GM19395 (cell line): ENCODE measurements around the gene GSTM3.
A peak's percentile ranks its signal among the peaks of the same experiment; 100 is the strongest.
"Not testable (repeated sequence)": the region's sequence is repeated elsewhere in the genome, so short reads cannot be mapped to it uniquely, and the experiment has no call there.

ENCODE experiments used
- ATAC-seq: cut with Tn5 transposase; IDR thresholded peaks from one replicate; pipeline ENCODE4 v1.9.1; 2021; ENCODE audit warnings: mild to moderate bottlenecking, moderate library complexity; ENCODE audit not compliant: unreplicated experiment

GSTM3 gene

GRCh38 chr1:109732390-109732881 lies 8.4 kb downstream of the GSTM3 start:
- ATAC-seq = no peak

- ATAC-seq = no peak
Measured at GRCh38 chr1:109730666-109731065, 10.2 kb downstream of the GSTM3 start.

GRCh38 chr1:109728870-109729269 lies 12.0 kb downstream of the GSTM3 start:
- ATAC-seq = no peak

DNA sequence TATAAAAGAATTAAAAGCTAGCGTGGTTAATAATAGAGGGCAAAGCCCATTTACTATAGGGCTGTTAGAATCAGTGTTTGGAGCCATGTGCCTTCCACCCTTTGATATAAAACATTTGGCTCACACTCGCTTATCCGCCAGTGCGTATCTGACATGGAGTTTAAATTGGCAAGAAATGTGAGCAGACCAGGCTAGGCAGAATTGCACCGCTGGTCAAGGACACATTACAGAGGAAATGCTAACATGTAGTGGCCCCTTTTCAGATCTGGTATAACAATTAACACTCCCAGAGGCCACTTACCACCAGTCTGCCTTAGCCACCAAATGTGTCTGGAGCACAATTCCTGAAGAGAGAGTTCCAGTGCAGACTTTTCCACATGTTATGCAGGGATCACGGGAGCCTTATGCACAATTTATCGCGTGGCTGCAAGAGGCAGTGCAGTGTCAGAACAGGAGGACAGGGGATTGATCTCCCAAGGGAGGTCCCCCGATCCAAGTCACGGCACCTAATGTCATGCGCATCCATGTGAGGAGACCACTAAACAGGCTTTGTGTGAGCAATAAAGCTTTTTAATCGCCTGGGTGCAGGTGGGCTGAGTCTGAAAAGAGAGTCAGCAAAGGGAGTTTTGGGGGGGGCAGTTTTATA lies 14.0 kb downstream of the GSTM3 start:
- ATAC-seq = no peak

DNA sequence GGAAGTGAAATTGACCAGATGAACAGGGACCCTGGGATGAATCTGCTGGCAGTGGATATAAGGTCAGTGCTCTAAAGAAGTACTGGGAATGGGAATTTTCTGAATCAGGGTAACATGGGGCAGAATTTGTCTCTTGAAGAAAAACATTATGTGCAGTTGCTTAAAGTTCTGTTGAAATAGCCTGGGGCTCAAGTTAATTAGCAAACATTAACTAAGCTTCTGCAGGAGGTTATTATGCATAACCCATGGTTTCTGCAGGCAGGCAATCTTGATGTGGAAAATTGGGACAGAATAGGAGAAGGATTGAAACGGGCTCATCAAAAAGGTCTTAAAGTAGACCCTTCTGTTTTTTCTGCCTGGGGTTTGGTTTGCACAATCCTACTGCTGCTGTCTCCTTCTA lies 14.8 kb downstream of the GSTM3 start:
- ATAC-seq = no peak

GRCh38 chr1:109725510-109725909 lies 15.3 kb downstream of the GSTM3 start:
- no peak for ATAC-seq

DNA sequence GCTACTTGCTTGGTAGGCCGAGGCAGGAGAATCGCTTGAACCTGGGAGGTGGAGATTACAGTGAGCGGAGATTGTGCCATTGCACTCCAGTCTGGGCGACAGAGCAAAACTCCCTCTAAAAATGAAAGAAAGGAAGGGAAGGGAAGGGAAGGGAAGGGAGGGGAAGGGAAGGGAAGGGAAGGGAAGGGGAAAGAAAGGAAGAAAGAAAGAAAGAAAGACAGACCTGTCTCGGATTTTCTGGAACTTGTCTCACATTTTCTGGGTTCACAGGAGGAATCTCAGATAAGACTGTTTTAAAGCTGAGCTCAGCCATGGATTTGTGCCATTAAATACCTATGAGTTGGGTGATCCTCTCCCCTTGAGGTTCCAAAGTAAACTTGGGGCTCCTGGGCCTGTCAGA lies 15.9 kb downstream of the GSTM3 start:
- no peak for ATAC-seq

DNA sequence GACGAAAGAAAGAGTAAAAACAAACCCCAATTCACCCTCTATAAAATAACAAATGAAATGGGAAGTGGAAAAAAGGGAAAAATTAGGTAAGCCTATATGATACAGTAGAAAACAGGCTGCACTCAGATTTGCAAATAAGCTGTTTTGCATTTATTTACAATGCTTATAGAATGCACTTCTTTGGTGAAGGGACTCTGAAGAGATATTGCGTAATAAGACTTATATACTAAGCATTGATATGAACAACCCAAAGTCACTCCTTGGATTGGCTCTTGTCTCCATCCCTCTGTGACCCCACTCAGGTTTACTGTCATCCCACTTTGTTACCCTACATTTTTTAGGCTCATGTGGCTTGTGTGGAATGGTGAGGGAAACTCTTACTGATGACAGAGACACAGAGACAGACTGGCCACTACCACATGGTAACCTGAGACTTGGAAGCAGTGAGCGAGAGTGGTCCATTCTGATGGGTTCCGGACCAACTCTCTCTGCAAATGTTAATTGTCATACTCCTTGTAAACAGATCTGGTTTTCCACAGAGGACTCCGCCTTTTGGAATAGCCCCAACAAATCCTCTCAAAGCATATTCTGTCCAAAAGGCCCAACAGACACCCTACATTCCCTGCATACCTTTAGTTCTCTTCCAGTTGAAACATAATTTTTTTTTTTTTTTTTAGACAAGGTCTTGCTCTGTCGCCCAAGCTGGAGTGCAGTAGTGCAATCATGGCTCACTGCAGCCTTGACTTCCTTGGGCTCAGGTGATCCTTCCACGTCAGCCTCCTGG lies 17.7 kb downstream of the GSTM3 start:
- ATAC-seq = no peak

GRCh38 chr1:109721971-109722370 lies 18.9 kb downstream of the GSTM3 start:
- no peak for ATAC-seq

DNA sequence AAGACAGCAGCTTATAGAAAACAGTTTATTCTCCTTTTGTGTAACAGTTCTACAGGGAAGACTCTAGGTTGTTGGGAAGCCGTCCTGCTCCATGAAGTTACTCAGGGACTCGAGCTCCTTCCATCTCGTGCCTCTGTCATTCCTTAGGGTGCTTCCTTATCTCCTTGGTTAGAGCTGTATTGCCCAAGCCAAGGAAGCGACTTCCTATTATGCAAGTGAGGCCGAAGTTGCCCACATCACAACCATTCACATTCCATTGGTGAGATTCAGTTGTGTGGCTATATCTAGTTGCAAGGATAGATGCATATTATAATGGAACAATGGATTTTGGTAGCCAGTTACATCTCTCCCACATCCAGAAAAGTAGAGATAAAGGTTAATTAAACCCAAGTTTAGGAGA lies 19.8 kb downstream of the GSTM3 start:
- ATAC-seq = no peak

GRCh38 chr1:109719337-109719837 lies 21.5 kb downstream of the GSTM3 start:
- peak; percentile 61 for ATAC-seq

GRCh38 chr1:109718495-109718894 lies 22.3 kb downstream of the GSTM3 start:
- no peak for ATAC-seq

GRCh38 chr1:109717729-109718128 lies 23.1 kb downstream of the GSTM3 start:
- ATAC-seq = no peak

GRCh38 chr1:109716570-109717090 lies 24.2 kb downstream of the GSTM3 start:
- no peak for ATAC-seq

- ATAC-seq = no peak
Measured at GRCh38 chr1:109716121-109716520, 24.7 kb downstream of the GSTM3 start.

GRCh38 chr1:109714661-109715372 lies 26.0 kb downstream of the GSTM3 start:
- no peak for ATAC-seq

DNA sequence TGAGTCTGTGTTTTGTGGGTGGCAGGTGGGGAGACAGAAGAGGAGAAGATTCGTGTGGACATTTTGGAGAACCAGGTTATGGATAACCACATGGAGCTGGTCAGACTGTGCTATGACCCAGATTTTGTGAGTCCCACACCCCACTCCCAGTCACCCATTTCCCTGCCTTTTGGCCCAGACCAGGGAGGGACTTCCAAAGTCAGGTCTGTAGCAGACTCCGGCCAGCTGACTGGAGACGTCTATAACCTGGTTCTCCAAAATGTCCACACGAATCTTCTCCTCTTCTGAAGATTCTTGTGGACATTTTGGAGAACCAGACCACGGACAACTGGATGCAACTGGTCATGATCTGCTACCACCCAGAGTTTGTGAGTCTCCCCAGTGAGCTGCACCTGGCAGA lies 27.2 kb downstream of the GSTM3 start:
- no peak for ATAC-seq

- ATAC-seq = no peak
Measured at GRCh38 chr1:109712321-109712864, 28.4 kb downstream of the GSTM3 start.

GRCh38 chr1:109711593-109712320 lies 29.1 kb downstream of the GSTM3 start, which contains the start of gene GSTM5:
TSS of gene GSTM5 (plus strand) at chr1:109712251. CDS start at chr1:109712313, 62 bp downstream.
- ATAC-seq = not testable (repeated sequence)

DNA sequence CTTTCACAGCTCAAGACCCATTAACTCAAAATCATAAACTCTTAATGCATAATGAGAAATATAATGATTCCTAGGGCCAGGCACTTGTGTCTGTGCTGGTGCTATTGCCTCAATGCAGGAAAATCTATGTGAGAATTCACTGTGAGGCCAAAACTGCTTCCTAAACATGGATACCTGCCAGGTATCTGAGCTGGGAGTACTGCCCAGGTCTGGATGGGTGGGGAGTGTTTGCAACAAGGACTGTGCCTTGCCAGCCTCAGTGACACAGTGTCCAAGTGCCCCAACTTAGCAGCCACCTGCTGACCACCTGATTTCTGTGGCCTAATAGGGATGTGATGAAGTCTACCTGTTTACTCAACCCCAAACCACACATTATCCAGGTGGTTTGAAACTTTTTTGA lies 31.0 kb downstream of the GSTM3 start:
- ATAC-seq = not testable (repeated sequence)
